ENCODE data around the gene DHRS7C. TPM values are rescaled to one million over a fixed set of nuclear protein-coding genes. Genes with fewer than 3 reads are reported as not detected.

The DHRS7C gene
- total RNA-seq, 1 experiment from 2014 or later, result not detected

DNA sequence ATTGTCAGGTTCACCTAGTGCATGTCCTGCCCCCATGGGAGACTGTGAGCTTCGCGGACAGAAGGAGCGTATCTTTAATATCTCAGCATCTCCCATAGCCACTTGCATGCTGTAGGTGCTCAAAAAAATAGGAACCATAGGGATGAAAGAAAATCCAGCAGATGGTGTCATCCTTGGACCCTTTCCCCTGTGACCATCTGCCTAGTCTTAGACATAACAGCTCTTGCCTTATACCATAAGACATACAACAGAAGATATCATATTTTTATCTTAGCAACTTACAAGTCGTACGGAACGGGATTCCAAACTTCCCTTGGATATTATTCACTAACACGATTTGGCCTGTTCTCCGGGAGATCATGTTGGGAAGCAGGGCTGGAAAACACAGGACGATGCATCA, 14.5 kb downstream of the DHRS7C start:
- in situ Hi-C loops (cut with HindIII; ENCODE audit: low pct_unique_long_range_greater_than_20kb, low sequenced_read_pairs), result no loop called here
- DNase-seq (ENCODE audit: low read depth, low spot score), result no peak

DNA sequence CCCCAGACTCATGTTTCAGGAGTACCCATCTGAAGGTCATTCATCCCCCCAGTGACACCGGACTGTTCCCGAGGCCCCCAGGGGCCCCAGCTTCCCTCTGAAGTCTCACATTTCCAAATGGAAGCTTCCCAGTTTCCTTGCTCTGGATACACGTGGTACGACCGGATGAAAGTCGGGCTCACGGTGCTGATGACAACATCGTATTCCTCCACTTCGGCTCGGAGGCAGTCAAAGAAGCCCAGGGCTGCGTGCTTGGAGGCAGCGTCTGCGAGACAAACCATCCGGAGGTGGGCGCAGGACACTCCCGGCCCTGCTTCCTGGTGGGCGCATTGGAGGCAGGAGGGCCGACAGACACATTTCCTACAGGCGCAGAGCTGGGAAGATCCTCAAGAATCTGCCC, 18.7 kb downstream of the DHRS7C start:
- DNase-seq (ENCODE audit: low read depth, low spot score), result no peak
- in situ Hi-C loops (cut with HindIII; ENCODE audit: low pct_unique_long_range_greater_than_20kb, low sequenced_read_pairs), result no loop called here

DNA sequence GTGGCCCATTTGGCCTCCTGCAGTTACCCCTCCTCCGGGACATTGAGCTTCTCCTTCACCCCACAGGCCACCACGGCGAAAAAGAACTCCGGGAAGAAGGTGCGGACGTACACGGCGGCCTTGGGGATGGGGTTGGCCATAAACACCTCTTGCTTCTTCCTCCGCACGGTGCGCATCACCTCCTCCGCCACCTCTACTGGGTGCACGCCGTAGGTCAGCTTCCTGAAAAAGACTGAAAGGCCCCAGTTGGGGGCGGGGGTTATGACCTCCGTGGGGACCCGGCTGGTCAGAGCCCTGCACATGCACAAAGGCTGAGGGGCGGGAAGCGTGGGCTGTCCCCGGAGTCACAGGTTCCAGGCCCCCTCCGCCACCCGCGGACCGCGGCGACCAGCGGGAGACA, 19.9 kb downstream of the DHRS7C start:
- DNase-seq (ENCODE audit: low read depth, low spot score), result no peak
- in situ Hi-C loops (cut with HindIII; ENCODE audit: low pct_unique_long_range_greater_than_20kb, low sequenced_read_pairs), result no loop called here

DNA sequence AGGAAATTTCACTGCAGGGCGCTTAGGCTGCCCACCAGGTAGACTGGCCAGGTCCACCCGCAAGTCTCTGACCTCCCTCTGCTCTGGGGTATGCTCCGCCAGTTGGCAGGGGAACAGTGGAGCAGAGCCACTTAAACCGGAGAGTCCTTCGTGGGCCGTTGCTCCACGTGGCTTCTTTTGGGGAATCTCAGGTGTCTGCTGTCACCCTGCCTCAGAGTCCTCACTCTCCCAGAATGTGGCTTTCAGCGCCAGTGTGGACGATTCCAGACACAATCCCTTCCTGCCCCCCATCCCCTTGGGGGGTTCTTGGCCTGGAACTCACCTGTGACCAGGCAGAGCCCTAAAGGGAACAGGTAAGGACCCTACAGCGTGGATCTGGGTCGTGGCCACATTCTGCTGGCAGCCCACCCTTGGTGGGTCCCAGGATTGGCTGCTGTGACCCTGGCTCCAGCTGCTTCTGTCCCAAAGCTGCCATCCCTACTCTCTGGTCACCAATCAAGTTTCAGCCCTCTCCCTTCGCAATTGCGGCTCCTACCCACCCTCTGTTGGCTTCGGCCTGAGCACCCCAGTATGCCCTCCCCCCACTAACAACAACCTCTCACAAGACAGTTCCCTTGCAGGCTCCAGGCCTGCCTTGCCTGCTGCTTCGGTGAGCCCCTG, 22.2 kb downstream of the DHRS7C start:
- DNase-seq (ENCODE audit: low read depth, low spot score), result no peak
- in situ Hi-C loops (cut with HindIII; ENCODE audit: low pct_unique_long_range_greater_than_20kb, low sequenced_read_pairs), result no loop called here

DNA sequence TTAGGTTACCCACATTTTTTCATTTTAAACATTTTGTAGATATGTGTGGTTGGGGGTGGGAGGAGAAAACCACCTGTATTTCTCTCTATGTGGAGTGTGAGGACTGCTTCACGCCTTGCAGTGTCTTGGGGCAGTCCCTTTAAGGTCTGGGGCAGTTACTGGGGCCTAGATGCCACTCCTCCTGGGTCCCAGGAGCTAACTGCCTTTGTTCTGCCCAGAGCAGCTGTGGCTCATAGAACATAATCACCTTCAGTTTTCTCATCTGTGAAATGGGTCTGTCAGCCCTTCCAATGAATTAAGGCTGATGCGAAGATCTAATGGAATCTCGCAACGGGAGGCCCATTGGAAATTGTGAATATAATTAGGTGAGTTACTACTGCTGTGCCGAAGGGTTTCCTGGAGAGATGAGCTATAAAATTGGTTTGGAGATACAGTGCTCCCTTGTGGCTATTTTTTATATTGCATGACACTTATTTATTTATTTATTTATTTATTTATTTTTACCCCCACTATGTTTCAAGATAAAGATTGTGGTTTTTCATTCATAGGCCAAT, 22.9 kb downstream of the DHRS7C start:
- peak; percentile 53 for DNase-seq (ENCODE audit: low read depth, low spot score)
- in situ Hi-C loops (cut with HindIII; ENCODE audit: low pct_unique_long_range_greater_than_20kb, low sequenced_read_pairs), result no loop called here

DNA sequence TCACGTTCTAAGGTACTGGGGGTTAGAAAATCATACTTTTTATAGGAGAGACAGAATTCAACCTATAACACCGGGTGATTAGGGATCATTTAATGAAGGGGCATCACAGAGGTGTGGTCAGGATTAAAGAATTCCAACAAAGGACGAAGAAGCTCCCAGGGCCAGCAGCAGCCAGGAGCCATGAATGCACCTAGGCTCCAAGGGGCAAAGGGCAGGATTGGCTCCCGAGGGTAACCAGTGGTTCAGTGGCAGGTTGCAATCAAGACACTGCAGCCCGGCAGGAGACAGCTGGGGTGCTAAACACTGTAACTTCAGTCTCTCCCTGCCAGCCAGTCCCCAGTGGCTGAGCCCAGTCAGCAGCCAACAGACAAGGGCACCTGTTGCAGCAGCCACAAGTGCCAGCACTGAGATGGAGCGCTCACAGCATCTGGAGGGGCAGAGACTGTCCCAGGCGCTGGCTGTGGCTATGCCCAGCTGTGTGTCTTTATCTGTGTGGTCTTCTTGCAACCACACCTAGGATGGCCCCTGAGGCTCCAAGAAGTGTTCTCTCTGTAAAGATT, 23.9 kb downstream of the DHRS7C start:
- no peak for DNase-seq (ENCODE audit: low read depth, low spot score)
- in situ Hi-C loops (cut with HindIII; ENCODE audit: low pct_unique_long_range_greater_than_20kb, low sequenced_read_pairs), result no loop called here

DNA sequence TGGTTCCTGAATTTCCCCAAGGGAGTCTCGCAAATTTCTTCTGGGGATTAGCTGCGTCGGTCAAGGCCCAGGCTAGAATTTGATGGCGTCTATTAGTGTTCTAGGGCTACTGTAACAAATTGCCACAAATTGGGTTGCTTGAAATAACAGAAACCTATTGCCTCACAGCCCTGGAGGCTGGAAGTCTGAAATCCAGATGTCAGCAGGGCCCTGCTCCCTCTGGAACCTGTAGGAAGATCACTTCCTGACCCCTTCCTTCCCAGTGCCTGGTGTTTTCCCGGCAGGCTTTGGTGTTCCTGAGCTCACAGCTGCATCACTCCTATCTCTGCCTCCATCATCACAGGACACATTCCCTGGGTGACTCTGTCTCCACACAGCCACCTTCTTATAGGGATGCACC, 24.4 kb downstream of the DHRS7C start:
- no peak for DNase-seq (ENCODE audit: low read depth, low spot score)
- in situ Hi-C loops (cut with HindIII; ENCODE audit: low pct_unique_long_range_greater_than_20kb, low sequenced_read_pairs), result no loop called here

DNA sequence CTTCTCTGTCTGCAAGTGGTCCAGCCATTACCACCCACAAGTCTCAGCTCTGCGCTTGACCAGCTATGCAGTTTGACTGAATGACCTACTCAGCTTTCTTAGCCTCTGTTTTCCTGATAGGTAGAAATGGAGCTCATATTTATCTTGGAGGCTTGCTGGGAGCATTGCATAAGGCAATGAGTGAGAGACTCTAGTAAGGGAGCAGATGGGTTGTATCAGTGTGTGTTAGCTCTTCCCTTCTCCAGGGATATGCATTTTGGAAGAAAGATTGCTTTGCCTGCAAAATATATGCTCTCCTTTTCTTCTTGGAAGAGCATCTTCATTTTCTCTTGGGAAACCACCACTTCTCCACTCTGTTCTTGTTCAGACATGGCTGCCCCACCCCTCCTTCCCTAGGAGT, 26.1 kb downstream of the DHRS7C start:
- in situ Hi-C loops (cut with HindIII; ENCODE audit: low pct_unique_long_range_greater_than_20kb, low sequenced_read_pairs), result no loop called here
- DNase-seq (ENCODE audit: low read depth, low spot score), result no peak

DNA sequence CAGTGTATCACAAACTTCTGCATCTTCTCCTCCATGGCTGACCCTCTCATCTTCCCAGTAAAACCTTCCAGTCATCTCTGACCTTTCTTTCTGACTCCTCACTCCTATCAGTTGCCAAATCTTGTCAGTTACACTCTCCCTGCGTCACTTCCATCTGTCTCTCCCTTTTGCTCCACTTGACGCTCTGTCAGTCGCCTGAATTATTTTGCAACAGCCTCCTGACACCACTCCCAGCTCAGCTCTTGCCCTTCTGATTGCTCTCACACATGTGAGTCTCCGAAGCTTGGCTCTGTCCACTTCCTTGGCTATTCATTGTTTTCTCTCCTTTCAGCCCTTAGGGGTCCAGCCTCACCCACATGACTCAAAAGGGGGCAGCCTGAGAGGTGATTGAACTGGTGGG, 27.7 kb downstream of the DHRS7C start:
- in situ Hi-C loops (cut with HindIII; ENCODE audit: low pct_unique_long_range_greater_than_20kb, low sequenced_read_pairs), result no loop called here
- peak; percentile 65 for DNase-seq (ENCODE audit: low read depth, low spot score)

DNA sequence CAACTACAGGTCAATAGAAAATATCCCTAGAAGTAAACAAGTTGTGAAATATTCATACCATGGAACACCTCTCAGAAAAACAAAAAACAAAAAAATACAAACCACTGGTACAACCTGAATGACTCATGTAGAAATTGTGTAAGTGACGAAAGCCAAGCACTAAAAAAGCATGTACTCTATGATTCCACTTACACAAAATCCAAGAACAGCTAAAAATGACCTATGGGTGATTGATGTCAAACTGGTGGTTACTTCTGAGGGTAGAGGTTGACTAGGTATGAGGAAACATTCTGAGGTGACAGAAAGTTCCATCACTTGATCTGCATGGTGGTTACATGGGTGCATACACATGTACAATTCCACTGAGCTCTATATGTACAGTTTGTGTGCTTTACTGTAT, 31.1 kb downstream of the DHRS7C start:
- in situ Hi-C loops (cut with HindIII; ENCODE audit: low pct_unique_long_range_greater_than_20kb, low sequenced_read_pairs), result no loop called here
- DNase-seq (ENCODE audit: low read depth, low spot score), result no peak

DNA sequence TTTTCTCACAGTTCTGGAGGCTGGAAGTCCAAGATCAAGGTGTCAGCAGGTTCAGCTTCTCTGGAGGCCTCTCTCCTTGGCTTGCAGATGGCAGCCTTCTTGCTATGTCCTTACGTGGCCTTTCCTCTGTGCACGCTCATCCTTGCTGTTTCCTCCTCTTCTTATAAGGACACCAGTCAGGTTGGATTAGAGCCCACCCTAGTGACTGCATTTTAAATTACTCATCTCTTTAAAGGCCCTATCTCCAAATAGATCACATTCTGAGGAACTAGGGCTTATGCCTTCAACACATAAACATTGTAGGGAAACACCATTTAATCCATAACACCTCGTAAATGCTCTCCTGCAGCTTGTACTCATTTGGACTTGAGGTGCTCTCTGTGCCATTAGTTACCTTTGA, 36.3 kb downstream of the DHRS7C start:
- no peak for DNase-seq (ENCODE audit: low read depth, low spot score)
- in situ Hi-C loops (cut with HindIII; ENCODE audit: low pct_unique_long_range_greater_than_20kb, low sequenced_read_pairs), result no loop called here

DNA sequence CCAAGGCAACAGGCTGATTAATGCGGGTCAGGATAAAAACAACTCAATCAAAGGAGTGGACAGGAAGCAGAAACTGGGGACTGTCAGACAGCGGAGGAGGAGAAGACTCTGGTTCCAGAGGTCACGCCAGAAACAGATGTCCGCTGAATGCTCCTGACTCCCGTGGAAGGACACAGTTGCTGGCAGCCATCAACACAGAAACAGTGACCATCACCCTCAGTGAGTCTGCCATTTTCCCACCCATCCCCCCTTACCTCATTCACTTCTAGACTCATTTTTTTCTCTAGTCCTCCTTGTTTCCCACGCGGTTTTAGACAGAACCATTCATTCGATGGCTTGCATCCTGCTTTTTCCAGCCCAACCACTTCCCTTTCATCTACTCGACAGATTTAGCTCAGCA, 40.9 kb downstream of the DHRS7C start:
- DNase-seq (ENCODE audit: low read depth, low spot score), result no peak
- in situ Hi-C loops (cut with HindIII; ENCODE audit: low pct_unique_long_range_greater_than_20kb, low sequenced_read_pairs), result no loop called here

DNA sequence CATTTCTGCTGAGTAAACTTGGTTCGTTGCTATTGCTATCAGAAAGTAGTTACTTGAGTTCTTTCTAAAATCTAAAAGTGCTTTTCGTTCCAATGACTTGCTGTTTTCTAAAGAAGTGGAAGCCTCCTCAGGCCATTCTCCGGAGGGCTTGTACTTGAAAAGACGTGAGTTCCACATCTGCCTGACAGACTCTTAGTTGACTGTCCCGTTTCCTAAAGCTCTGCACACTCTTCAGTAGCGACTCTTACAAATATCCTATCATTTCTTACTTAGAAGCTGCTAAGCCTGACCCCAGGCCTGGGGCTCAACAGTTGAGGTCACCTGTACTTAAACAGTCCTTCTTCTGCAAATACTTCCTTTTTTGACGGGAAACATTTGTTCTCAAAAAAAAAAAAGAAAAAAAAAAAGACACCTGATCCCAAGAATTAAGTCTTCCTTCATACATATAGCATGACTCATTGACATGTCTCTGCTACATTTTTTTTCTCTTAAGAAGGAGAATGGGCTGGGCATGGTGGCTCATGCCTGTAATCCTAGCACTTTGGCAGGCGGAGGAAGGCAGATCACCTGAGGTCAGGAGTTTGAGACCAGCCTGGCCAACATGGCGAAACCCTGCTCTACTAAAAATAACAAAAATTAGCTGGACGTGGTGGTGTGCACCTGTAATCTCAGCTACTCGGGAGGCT, 61.5 kb downstream of the DHRS7C start:
- in situ Hi-C loops (cut with HindIII; ENCODE audit: low pct_unique_long_range_greater_than_20kb, low sequenced_read_pairs), result no loop called here
- no peak for DNase-seq (ENCODE audit: low read depth, low spot score)

DNA sequence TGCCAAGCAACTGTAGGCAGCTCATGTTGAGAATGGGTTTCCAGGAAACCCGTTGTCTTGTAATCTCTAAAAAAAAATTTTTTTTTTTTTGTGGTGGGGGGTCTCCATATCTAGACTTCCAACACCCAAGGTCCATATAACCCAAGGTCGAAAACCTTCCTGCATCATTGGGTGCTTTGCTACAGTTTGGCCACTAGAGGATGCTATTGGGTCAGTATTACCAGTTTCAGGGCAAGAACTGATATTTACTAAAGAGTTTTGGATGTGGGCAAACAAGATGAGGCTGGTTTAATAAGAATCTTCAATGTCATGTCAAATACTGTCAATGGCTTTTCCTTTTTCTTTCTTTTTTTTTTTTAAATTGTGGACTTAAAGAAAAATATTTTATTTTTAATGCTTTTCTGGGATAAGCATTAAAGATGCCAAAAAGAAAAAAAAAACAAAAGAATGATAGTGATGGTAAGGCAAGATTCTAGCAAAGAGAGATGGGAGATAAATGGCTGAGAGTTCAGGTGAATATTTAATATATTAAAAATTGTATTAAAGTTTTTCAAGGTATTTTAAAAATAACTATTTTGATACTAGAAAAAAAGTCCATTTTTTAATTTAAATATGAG, 62.2 kb downstream of the DHRS7C start:
- in situ Hi-C loops (cut with HindIII; ENCODE audit: low pct_unique_long_range_greater_than_20kb, low sequenced_read_pairs), result no loop called here
- DNase-seq (ENCODE audit: low read depth, low spot score), result peak; percentile 76

DNA sequence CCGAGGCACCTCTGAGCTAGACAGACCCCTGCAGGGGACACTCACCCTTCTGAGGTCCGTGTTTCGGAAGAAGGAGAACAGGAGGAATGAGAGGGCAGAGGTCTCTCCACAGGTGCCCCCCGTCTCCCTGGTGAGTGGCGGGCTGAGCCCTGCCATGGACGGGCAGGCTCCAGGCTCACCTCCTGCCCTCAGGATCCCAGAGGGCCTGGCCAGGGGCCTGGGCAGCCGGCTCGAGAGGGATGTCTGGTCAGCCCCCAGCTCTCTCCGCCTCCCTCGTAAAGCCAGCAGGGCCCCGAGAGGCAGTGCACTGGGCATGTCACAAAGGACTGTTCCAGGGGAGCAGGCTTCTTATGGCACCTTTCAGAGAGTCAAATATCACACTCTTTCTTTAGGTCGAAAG, 62.8 kb downstream of the DHRS7C start:
- DNase-seq (ENCODE audit: low read depth, low spot score), result no peak
- in situ Hi-C loops (cut with HindIII; ENCODE audit: low pct_unique_long_range_greater_than_20kb, low sequenced_read_pairs), result no loop called here

DNA sequence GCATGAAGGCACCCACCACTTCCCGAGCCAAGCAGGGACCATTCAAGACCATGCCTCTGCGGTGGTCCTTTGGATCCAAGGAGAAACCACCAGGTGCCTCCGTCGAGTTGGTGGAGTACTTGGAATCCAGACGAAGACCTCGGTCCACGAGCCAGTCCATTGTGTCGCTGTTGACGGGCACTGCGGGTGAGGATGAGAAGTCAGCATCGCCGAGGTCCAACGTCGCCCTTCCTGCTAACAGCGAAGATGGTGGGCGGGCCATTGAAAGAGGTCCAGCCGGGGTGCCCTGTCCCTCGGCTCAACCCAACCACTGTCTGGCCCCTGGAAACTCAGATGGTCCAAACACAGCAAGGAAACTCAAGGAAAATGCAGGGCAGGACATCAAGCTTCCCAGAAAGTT, 63.4 kb downstream of the DHRS7C start:
- DNase-seq (ENCODE audit: low read depth, low spot score), result no peak
- in situ Hi-C loops (cut with HindIII; ENCODE audit: low pct_unique_long_range_greater_than_20kb, low sequenced_read_pairs), result no loop called here

DNA sequence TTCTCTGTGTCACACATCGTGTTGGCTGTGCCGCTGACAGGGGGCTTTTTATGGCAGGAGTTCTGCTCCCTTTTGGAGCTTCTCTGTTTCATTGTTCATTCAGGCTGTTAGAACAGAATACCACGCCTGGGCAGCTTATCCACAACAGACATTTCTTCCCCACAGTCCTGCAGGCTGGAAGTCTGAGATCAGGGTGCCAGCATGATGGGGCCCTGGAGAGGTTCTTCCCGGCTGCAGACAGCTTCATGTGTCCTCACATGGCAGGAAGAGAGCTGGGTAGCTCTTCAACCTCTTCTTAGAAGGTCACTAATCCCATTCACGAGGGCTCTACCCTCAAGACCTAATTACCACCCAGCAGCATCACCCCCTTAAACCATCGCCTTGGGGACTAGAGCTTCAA, 65.1 kb downstream of the DHRS7C start:
- in situ Hi-C loops (cut with HindIII; ENCODE audit: low pct_unique_long_range_greater_than_20kb, low sequenced_read_pairs), result no loop called here
- DNase-seq (ENCODE audit: low read depth, low spot score), result no peak

DNA sequence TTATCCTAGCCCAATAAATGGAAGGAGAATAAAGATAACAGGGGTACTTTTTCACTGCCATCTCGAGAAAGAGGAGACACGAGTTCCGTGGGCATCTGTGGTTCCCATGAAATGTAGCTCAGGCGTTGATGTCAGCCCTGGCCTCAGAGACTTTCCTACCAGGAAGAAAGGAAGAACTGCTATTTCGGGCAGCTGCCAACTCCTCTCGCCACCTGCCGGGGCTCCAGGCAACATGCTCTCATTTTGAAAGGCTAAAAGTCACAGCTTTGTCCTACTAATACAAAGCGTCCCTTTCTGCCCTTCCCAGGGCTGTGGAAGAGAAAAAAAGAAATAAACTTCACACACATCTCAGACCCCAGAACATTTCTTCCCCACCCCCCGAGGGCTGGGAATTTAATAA, 65.8 kb downstream of the DHRS7C start:
- in situ Hi-C loops (cut with HindIII; ENCODE audit: low pct_unique_long_range_greater_than_20kb, low sequenced_read_pairs), result no loop called here
- peak; percentile 78 for DNase-seq (ENCODE audit: low read depth, low spot score)
